ENCODE measurements around the gene RNU5B-1.
A peak's percentile ranks its signal among the peaks of the same experiment; 100 is the strongest.

RNU5B-1 gene

DNA sequence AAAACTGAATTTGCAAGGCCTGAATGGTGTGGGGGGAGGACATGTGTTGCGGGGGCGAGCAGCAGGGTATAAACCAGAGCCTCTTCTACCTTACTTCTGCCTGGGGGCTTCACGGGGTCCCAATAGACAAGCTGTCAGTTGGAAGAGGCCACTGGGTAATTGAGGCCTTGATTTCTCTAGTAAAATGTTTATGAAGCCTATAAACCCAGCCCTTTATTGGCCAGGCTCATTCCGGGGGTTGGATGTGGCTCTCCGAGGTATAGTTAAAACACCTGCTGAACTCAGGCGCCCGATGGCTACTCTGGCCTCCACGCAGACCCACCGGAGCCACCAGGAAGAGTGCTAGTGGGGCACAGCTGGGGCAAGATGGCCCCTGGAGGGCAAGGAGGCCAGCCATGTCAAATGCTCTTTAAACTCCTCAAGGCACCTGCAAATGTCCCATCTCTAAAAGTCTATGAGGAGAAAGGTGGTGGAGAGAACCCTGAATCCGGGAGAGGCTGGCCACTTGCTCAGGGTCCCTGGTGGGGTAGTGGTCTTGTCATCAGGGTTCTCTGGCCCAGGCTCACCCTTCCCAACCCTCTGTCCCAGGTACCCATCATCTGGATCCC lies 39.0 kb downstream of the RNU5B-1 start:
- peaks cover 4 to 5% of the 10 kb centered on the region in 2 experiments for H3K36me3 ChIP-seq (ENCODE audit: control insufficient read depth in 1 of 2, insufficient read depth in 2 of 2, low read length in 2 of 2)
- no peak overlapping the region for H3K4ac ChIP-seq (ENCODE audit: low read depth, low read length)
- no peak overlapping the region for H2BK120ac ChIP-seq (ENCODE audit: insufficient read depth, low read length, poor library complexity)
- H3K27ac ChIP-seq (ENCODE audit: low read depth, low read length), result no peak overlapping the region
- no peak overlapping the region for H3K4me3 ChIP-seq (ENCODE audit: low read depth, low read length)
- no peak overlapping the region for H3K4me2 ChIP-seq (ENCODE audit: low read length)
- H4K12ac ChIP-seq (ENCODE audit: low read depth, low read length), result no peak overlapping the region
- no peak overlapping the region for H2BK5ac ChIP-seq (ENCODE audit: low read depth, low read length, poor library complexity)
- no peak for DNase-seq
- H3K9ac ChIP-seq (ENCODE audit: low read length), result no peak overlapping the region
- no peaks in the 10 kb centered on the region for H3K9me3 ChIP-seq (ENCODE audit: insufficient read depth, low read depth, low read length)
- H3K79me1 ChIP-seq (ENCODE audit: low read length), result peaks cover 18% of the 10 kb centered on the region
- peaks cover 31 to 45% of the 10 kb centered on the region in 2 experiments for H3K4me1 ChIP-seq (ENCODE audit: control insufficient read depth in 1 of 2, insufficient read depth in 2 of 2, low read length in 2 of 2)
- H4K8ac ChIP-seq (ENCODE audit: low read depth, low read length), result no peak overlapping the region
- no peaks in the 10 kb centered on the region for H3K27me3 ChIP-seq (ENCODE audit: insufficient read depth, low read length)
- no peak overlapping the region for H3K23ac ChIP-seq (ENCODE audit: low read length)
- no CpG with 5 or more reads among the region's 10 CpGs for WGBS (ENCODE audit: extremely low coverage, insufficient coverage, insufficient read length)
- H4K91ac ChIP-seq (ENCODE audit: low read depth, low read length), result no peak overlapping the region
- H2BK12ac ChIP-seq (ENCODE audit: low read length), result no peak overlapping the region
- peak overlapping the region; percentile 49 for H3K18ac ChIP-seq (ENCODE audit: low read length)
- H3K79me2 ChIP-seq (ENCODE audit: control insufficient read depth, insufficient read depth, low read length, poor library complexity), result peaks cover 2% of the 10 kb centered on the region
- no peak overlapping the region for H2AFZ ChIP-seq (ENCODE audit: insufficient read depth, low read length, poor library complexity)
- H3K14ac ChIP-seq (ENCODE audit: low read length), result no peak overlapping the region
- H2AK5ac ChIP-seq (ENCODE audit: low read length), result no peak overlapping the region

DNA sequence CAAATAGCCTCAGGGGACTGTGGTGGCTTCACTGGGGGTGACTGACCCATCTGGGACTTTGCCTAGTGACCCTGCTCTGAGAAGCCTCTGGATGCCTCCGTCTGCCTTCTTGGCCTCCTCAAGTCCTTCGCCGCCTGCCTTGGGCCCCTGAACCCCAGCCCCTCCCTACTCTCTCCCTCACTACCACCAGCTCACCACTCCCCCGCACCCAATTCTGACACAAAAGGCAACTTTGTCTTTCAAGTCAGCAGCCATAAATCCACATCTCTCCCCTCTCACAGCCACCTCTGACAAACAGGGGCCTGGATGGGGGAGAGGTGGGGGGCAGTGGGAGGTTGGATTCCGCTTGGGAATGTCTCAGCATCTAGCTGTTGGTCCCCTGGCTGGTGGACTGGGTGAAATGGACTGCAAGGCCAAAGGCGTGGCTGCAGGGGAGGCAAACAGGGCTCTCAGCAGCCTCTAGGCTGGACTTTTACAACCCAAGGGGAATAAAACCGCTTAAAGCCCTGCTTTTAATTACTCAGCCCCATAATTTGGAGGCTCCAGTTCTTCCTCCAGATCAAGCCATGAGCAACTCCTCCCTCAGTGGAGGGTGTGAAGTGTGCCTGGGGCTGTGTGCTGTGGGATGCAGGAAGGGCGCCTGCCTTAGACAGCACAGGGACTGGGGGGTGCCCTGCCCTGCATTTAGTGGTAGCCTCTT lies 39.9 kb downstream of the RNU5B-1 start:
- Histone ChIP-seq H3K79me1 (ENCODE audit: low read length) (peaks cover 18% of the 10 kb centered on the region), H3K4ac (ENCODE audit: low read depth, low read length) (peak overlapping the region; percentile 42), H3K36me3 (ENCODE audit: control insufficient read depth in 1 of 2, insufficient read depth in 2 of 2, low read length in 2 of 2) (peaks cover 5 to 6% of the 10 kb centered on the region in 2 experiments), H2AFZ (ENCODE audit: insufficient read depth, low read length, poor library complexity) (no peak overlapping the region), H4K91ac (ENCODE audit: low read depth, low read length) (peak overlapping the region; percentile 37), H3K79me2 (ENCODE audit: control insufficient read depth, insufficient read depth, low read length, poor library complexity) (peaks cover 2% of the 10 kb centered on the region), H4K8ac (ENCODE audit: low read depth, low read length) (peak overlapping the region; percentile 17), H3K18ac (ENCODE audit: low read length) (peak overlapping the region; percentile 63), H2AK5ac (ENCODE audit: low read length) (peak overlapping the region; percentile 38), H3K27me3 (ENCODE audit: insufficient read depth, low read length) (no peaks in the 10 kb centered on the region), H2BK120ac (ENCODE audit: insufficient read depth, low read length, poor library complexity) (peak overlapping the region; percentile 28), H3K4me1 (ENCODE audit: control insufficient read depth in 1 of 2, insufficient read depth in 2 of 2, low read length in 2 of 2) (peaks cover 30 to 44% of the 10 kb centered on the region in 2 experiments), H3K14ac (ENCODE audit: low read length) (peak overlapping the region; percentile 38), H2BK12ac (ENCODE audit: low read length) (peak overlapping the region; percentile 51), H3K4me3 (ENCODE audit: low read depth, low read length) (no peak overlapping the region), H3K23ac (ENCODE audit: low read length) (no peak overlapping the region), H4K12ac (ENCODE audit: low read depth, low read length) (no peak overlapping the region), H3K27ac (ENCODE audit: low read depth, low read length) (no peak overlapping the region), H3K4me2 (ENCODE audit: low read length) (no peak overlapping the region), H2BK5ac (ENCODE audit: low read depth, low read length, poor library complexity) (no peak overlapping the region), H3K9ac (ENCODE audit: low read length) (no peak overlapping the region), H3K9me3 (ENCODE audit: insufficient read depth, low read depth, low read length) (no peaks in the 10 kb centered on the region)
- no peak for DNase-seq
- no CpG with 5 or more reads among the region's 8 CpGs for WGBS (ENCODE audit: extremely low coverage, insufficient coverage, insufficient read length)

DNA sequence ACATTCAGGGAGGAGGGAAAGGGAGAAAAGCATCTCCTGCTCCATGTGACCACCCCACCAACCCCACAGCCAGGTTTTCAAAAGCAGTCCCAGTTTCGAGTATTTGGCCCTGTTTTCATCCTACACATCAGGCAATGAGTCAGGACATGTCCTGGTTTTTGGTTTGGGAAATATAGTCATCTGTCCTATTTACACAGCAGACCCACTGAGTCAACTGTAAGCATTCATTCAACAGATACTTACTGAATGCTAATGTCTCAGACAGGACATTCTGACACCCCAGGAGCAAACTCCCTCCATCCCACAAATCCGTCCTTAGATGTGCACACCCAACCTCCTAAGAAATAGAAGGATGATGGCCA lies 40.4 kb downstream of the RNU5B-1 start:
- Histone ChIP-seq H3K4me2 (ENCODE audit: low read length) (no peak overlapping the region), H4K8ac (ENCODE audit: low read depth, low read length) (no peak overlapping the region), H3K36me3 (ENCODE audit: control insufficient read depth in 1 of 2, insufficient read depth in 2 of 2, low read length in 2 of 2) (peaks cover 0 to 6% of the 10 kb centered on the region in 2 experiments), H3K4me3 (ENCODE audit: low read depth, low read length) (no peak overlapping the region), H2AK5ac (ENCODE audit: low read length) (peak overlapping the region; percentile 38), H4K12ac (ENCODE audit: low read depth, low read length) (no peak overlapping the region), H3K27ac (ENCODE audit: low read depth, low read length) (no peak overlapping the region), H3K4ac (ENCODE audit: low read depth, low read length) (peak overlapping the region; percentile 42), H3K9me3 (ENCODE audit: insufficient read depth, low read depth, low read length) (no peaks in the 10 kb centered on the region), H2BK12ac (ENCODE audit: low read length) (peak overlapping the region; percentile 51), H3K4me1 (ENCODE audit: control insufficient read depth in 1 of 2, insufficient read depth in 2 of 2, low read length in 2 of 2) (peaks cover 24 to 39% of the 10 kb centered on the region in 2 experiments), H2BK5ac (ENCODE audit: low read depth, low read length, poor library complexity) (no peak overlapping the region), H3K27me3 (ENCODE audit: insufficient read depth, low read length) (no peaks in the 10 kb centered on the region), H3K9ac (ENCODE audit: low read length) (no peak overlapping the region), H3K79me1 (ENCODE audit: low read length) (peaks cover 13% of the 10 kb centered on the region), H3K23ac (ENCODE audit: low read length) (no peak overlapping the region), H2BK120ac (ENCODE audit: insufficient read depth, low read length, poor library complexity) (peak overlapping the region; percentile 28), H3K79me2 (ENCODE audit: control insufficient read depth, insufficient read depth, low read length, poor library complexity) (peaks cover 2% of the 10 kb centered on the region), H4K91ac (ENCODE audit: low read depth, low read length) (peak overlapping the region; percentile 37), H2AFZ (ENCODE audit: insufficient read depth, low read length, poor library complexity) (no peak overlapping the region), H3K14ac (ENCODE audit: low read length) (peak overlapping the region; percentile 38), H3K18ac (ENCODE audit: low read length) (peak overlapping the region; percentile 63)
- no CpG with 5 or more reads among the region's 2 CpGs for WGBS (ENCODE audit: extremely low coverage, insufficient coverage, insufficient read length)
- no peak for DNase-seq

DNA sequence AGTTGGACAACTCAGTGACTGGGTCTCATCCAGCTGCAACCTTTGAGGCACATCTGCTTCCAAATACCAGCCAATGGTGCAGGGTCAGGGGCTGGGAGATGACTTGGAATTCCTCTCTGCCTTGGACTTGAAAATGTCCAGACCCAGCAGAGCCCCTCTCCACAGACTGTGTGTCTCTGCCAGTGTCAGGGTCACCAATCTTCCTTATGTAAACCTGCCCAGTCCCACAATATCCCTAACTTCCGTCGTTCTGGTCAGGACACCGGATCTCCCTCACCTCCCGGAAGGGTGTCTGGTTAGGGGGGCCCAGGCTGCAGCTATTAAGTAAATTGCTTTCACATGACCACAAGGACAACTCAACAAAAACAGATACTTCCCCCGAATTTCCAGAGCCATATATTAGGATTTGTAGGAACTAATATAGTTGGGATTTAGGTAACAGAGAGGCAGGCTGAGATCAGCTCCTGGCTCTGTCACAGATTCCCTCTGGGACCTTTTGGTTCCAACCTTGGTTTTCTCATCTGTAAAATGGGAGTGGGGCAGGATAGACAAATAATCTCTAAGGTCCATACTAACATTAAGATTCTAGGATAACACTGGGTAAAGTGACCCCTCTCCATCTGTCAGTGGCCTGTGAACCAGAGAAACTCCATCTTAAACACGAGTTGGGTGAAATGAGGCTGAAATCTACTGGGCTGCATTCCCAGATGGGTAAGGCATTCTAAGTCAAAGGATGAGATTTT lies 42.5 kb downstream of the RNU5B-1 start:
- Histone ChIP-seq H3K27me3 (ENCODE audit: insufficient read depth, low read length) (no peaks in the 10 kb centered on the region), H3K27ac (ENCODE audit: low read depth, low read length) (peak overlapping the region; percentile 89), H2AFZ (ENCODE audit: insufficient read depth, low read length, poor library complexity) (no peak overlapping the region), H2AK5ac (ENCODE audit: low read length) (peak overlapping the region; percentile 53), H3K4me1 (ENCODE audit: control insufficient read depth in 1 of 2, insufficient read depth in 2 of 2, low read length in 2 of 2) (peaks cover 19 to 33% of the 10 kb centered on the region in 2 experiments), H3K79me1 (ENCODE audit: low read length) (peaks cover 10% of the 10 kb centered on the region), H4K91ac (ENCODE audit: low read depth, low read length) (peak overlapping the region; percentile 30), H3K79me2 (ENCODE audit: control insufficient read depth, insufficient read depth, low read length, poor library complexity) (peaks cover 2% of the 10 kb centered on the region), H3K4me2 (ENCODE audit: low read length) (no peak overlapping the region), H2BK12ac (ENCODE audit: low read length) (peak overlapping the region; percentile 31), H3K9ac (ENCODE audit: low read length) (no peak overlapping the region), H3K14ac (ENCODE audit: low read length) (no peak overlapping the region), H3K9me3 (ENCODE audit: insufficient read depth, low read depth, low read length) (no peaks in the 10 kb centered on the region), H4K12ac (ENCODE audit: low read depth, low read length) (no peak overlapping the region), H3K23ac (ENCODE audit: low read length) (no peak overlapping the region), H2BK120ac (ENCODE audit: insufficient read depth, low read length, poor library complexity) (peak overlapping the region; percentile 46), H3K4me3 (ENCODE audit: low read depth, low read length) (no peak overlapping the region), H3K18ac (ENCODE audit: low read length) (no peak overlapping the region), H2BK5ac (ENCODE audit: low read depth, low read length, poor library complexity) (peak overlapping the region; percentile 32), H4K8ac (ENCODE audit: low read depth, low read length) (no peak overlapping the region), H3K36me3 (ENCODE audit: control insufficient read depth in 1 of 2, insufficient read depth in 2 of 2, low read length in 2 of 2) (peaks cover 0 to 6% of the 10 kb centered on the region in 2 experiments), H3K4ac (ENCODE audit: low read depth, low read length) (no peak overlapping the region)
- no CpG with 5 or more reads among the region's 6 CpGs for WGBS (ENCODE audit: extremely low coverage, insufficient coverage, insufficient read length)
- no peak for DNase-seq

Data from trophoblast cell (in vitro differentiated cells and primary cell).